ENCODE measurements around the gene PRKCB. TPM values are rescaled to one million over a fixed set of nuclear protein-coding genes. Genes with fewer than 3 reads are reported as not detected.

The PRKCB gene
- polyA plus RNA-seq, 1 donor (not counting 4 experiments of a cell fraction or from before 2014, with no cell fraction given) = 0.18 TPM

GRCh38 chr16:23836404-23837311, 875 bp downstream of the PRKCB start:
- Histone ChIP-seq H4K20me1 (ENCODE audit: control insufficient read depth, extremely low read depth, insufficient read depth, low read length) (no peaks in the 10 kb centered on the region), H3K36me3 (ENCODE audit: control insufficient read depth in 2 of 2, extremely low read depth in 1 of 2, insufficient read depth in 2 of 2, low read length in 2 of 2) (no peaks in the 10 kb centered on the region), H3K9me1 (ENCODE audit: control insufficient read depth, extremely low read depth, insufficient read depth, low read length) (no peaks in the 10 kb centered on the region), H3K4me2 (ENCODE audit: control insufficient read depth, extremely low read depth, insufficient read depth, low read depth, low read length) (peak overlapping the region; percentile 41), H3K4me1 (ENCODE audit: control insufficient read depth, extremely low read depth, insufficient read depth, low read length) (no peaks in the 10 kb centered on the region), H2AFZ (ENCODE audit: control insufficient read depth, low read length) (no peak overlapping the region), H3K4me3 (ENCODE audit: control insufficient read depth in 2 of 3, extremely low read depth in 1 of 3, insufficient read depth in 2 of 3, low read depth in 1 of 3, low read length in 3 of 3) (peak overlapping the region in 1 of 3 experiments; percentile 20), H3K9ac (ENCODE audit: control insufficient read depth, extremely low read depth, insufficient read depth, low read length) (no peak overlapping the region), H3K27me3 (ENCODE audit: control insufficient read depth, extremely low read depth, insufficient read depth, low read length) (peaks cover 38% of the 10 kb centered on the region), H3K27ac (ENCODE audit: control insufficient read depth, insufficient read depth, low read length) (no peak overlapping the region), H3K79me2 (ENCODE audit: control insufficient read depth, insufficient read depth, low read length) (no peaks in the 10 kb centered on the region), H3K9me3 (ENCODE audit: control insufficient read depth, low read depth, low read length) (no peaks in the 10 kb centered on the region)
- no peak for FAIRE-seq
- dilution Hi-C loops (cut with MboI; ENCODE audit: extremely low pct_ligation_motif_present, low sequenced_read_pairs) = no loop called here
- DNase-seq (ENCODE audit: low read depth, low spot score) = no peak
- TF ChIP-seq CTCF (optimal IDR thresholded peaks at IDR 0.05 in 1 of 3, IDR thresholded peaks at IDR 0.05 in 1 of 3, conservative IDR thresholded peaks at IDR 0.05 in 1 of 3; ENCODE audit: extremely low read depth in 1 of 3, insufficient read depth in 2 of 3, low read length in 3 of 3) (no peak), EZH2 (IDR thresholded peaks at IDR 0.05; ENCODE audit: low read length) (peak; percentile 67)

GRCh38 chr16:23837553-23838308, 1.9 kb downstream of the PRKCB start:
- Histone ChIP-seq H3K9me1 (ENCODE audit: control insufficient read depth, extremely low read depth, insufficient read depth, low read length) (no peaks in the 10 kb centered on the region), H3K4me3 (ENCODE audit: control insufficient read depth in 2 of 3, extremely low read depth in 1 of 3, insufficient read depth in 2 of 3, low read depth in 1 of 3, low read length in 3 of 3) (no peak overlapping the region), H4K20me1 (ENCODE audit: control insufficient read depth, extremely low read depth, insufficient read depth, low read length) (no peaks in the 10 kb centered on the region), H3K36me3 (ENCODE audit: control insufficient read depth in 2 of 2, extremely low read depth in 1 of 2, insufficient read depth in 2 of 2, low read length in 2 of 2) (no peaks in the 10 kb centered on the region), H3K4me1 (ENCODE audit: control insufficient read depth, extremely low read depth, insufficient read depth, low read length) (no peaks in the 10 kb centered on the region), H3K4me2 (ENCODE audit: control insufficient read depth, extremely low read depth, insufficient read depth, low read depth, low read length) (no peak overlapping the region), H3K27ac (ENCODE audit: control insufficient read depth, insufficient read depth, low read length) (no peak overlapping the region), H2AFZ (ENCODE audit: control insufficient read depth, low read length) (no peak overlapping the region), H3K9me3 (ENCODE audit: control insufficient read depth, low read depth, low read length) (no peaks in the 10 kb centered on the region), H3K27me3 (ENCODE audit: control insufficient read depth, extremely low read depth, insufficient read depth, low read length) (peaks cover 35% of the 10 kb centered on the region), H3K9ac (ENCODE audit: control insufficient read depth, extremely low read depth, insufficient read depth, low read length) (no peak overlapping the region), H3K79me2 (ENCODE audit: control insufficient read depth, insufficient read depth, low read length) (no peaks in the 10 kb centered on the region)
- DNase-seq (ENCODE audit: low read depth, low spot score) (no peak), FAIRE-seq (no peak)
- dilution Hi-C loops (cut with MboI; ENCODE audit: extremely low pct_ligation_motif_present, low sequenced_read_pairs) = no loop called here
- TF ChIP-seq CTCF (optimal IDR thresholded peaks at IDR 0.05 in 1 of 3, IDR thresholded peaks at IDR 0.05 in 1 of 3, conservative IDR thresholded peaks at IDR 0.05 in 1 of 3; ENCODE audit: extremely low read depth in 1 of 3, insufficient read depth in 2 of 3, low read length in 3 of 3) (no peak), EZH2 (IDR thresholded peaks at IDR 0.05; ENCODE audit: low read length) (peak; percentile 18)

Measured in keratinocyte (primary cell).